Astrocyte of the cerebellum (primary cell): ENCODE results near the gene RIN1.

ENCODE experiments used
- DNase-seq: peaks from one replicate; pipeline ENCODE4 v3.0.0-alpha.2; 2011; ENCODE audit warnings: low read depth
- H3K4me3 ChIP-seq: 2 replicates; pipeline ENCODE4 v1.5.1; 2011; ENCODE audit warnings: mild to moderate bottlenecking, low read depth, low read length, moderate library complexity
- in situ Hi-C: cut with HindIII; loops from 2 replicates; pipeline ENCODE4 v1.10.0; 2017; ENCODE audit warnings: low sequenced_read_pairs
- TF ChIP-seq, protein P1 (sequence below): IDR thresholded peaks from 2 replicates; pipeline ENCODE4 v1.5.1; 2012; ENCODE audit warnings: low read length, low read depth, moderate library complexity, mild to moderate bottlenecking; ENCODE audit errors: missing control alignments

Gene RIN1

GRCh38 chr11:66327171-66328030, 8.8 kb downstream of the RIN1 start:
- DNase-seq = no peak

DNA sequence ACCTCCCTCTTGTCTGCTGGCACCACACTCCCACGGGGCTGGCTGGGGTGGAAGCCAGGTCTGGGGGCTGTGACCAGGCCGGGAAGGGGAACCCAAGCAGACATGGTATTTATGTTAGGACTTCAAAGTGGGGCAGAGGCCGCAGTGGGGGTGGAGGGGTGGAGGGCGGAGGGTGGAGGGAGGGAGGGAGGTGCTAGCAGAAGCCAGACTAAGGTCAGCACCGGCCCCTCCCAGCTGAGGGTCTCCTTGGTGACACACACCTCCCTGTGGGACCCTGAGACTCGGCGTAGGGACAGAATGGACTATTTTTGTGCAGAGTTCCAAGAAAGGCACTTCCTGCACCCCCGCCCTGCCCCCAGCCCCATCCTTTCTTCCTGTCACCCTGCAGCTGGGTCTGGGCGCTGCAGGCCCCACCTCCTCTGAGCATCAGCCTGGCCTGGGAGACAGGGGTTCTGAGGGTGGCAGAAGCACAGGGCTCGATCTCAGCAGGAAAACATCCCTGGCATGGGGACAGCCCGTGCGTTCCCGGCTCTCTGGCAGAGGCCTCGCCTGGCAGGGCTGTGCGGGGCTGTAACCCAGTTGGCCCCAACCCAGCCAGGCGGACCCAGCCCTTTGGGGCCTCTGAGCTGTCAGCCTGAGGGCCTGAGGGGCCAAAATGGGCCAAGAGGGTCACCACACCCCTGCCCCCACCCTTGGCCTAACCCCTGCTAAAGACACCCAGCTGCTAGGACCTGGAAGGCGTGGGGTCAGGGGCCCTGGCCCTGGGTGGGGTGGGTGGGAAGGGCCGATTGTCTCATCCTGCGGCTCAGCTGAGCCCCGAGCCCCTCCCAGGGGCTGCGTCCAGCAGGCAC, 9.7 kb downstream of the RIN1 start:
- DNase-seq = no peak
- in situ Hi-C loops = no loop called here
- TF ChIP-seq, protein P1, sequence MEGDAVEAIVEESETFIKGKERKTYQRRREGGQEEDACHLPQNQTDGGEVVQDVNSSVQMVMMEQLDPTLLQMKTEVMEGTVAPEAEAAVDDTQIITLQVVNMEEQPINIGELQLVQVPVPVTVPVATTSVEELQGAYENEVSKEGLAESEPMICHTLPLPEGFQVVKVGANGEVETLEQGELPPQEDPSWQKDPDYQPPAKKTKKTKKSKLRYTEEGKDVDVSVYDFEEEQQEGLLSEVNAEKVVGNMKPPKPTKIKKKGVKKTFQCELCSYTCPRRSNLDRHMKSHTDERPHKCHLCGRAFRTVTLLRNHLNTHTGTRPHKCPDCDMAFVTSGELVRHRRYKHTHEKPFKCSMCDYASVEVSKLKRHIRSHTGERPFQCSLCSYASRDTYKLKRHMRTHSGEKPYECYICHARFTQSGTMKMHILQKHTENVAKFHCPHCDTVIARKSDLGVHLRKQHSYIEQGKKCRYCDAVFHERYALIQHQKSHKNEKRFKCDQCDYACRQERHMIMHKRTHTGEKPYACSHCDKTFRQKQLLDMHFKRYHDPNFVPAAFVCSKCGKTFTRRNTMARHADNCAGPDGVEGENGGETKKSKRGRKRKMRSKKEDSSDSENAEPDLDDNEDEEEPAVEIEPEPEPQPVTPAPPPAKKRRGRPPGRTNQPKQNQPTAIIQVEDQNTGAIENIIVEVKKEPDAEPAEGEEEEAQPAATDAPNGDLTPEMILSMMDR = no peak

More at GRCh38 chr11:66327171-66328030, 8.8 kb downstream of the RIN1 start:
- H3K4me3 ChIP-seq = no peak overlapping the region
- TF ChIP-seq, protein P1 = no peak
- in situ Hi-C loops = no loop called here

DNA sequence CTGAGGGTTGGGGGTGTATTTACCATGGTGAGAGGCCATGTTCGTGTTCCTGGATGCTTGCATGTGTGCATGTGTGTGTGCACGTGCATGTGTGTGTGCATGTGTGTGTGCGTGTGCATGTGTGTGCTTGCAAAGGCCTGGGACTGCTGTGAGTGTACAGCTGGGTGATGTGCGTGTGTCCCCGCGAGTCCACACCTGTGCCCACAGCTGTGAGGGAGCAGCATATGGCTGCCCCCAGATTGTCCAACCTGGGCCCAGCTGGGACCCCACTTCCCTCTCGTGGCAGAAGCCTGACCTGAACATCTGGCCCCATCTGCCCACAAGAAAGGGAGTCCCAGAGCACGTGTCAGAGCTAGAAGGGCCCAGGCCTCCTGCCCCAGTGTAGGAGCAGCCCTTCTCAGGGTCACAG, 11.0 kb downstream of the RIN1 start:
- in situ Hi-C loops = no loop called here
- H3K4me3 ChIP-seq = no peak overlapping the region
- no peak for DNase-seq
- TF ChIP-seq, protein P1 = no peak

More for the DNA sequence above, 9.7 kb downstream of the RIN1 start:
- H3K4me3 ChIP-seq = no peak overlapping the region

DNA sequence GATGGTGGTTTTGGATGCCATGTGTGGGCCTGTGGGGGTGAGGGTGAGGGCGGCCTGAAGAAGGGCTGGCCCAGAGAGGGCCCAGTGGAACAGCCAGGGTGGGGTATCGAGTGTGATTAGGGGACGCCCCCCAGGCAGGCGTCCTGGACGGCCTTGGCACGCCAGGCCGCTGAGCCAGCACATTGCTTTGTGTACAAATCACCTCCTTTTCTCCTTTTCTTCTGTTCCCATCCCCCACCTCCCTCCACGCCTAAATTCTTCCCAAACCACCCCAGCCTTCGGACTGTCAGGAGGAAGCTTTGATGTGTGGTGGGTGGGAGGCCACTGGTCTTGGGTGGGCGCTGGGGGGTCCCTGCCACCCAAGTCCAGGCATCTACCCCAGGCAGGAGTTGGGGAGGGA, 11.6 kb downstream of the RIN1 start:
- in situ Hi-C loops = no loop called here
- H3K4me3 ChIP-seq = no peak overlapping the region
- TF ChIP-seq, protein P1 = no peak
- no peak for DNase-seq

DNA sequence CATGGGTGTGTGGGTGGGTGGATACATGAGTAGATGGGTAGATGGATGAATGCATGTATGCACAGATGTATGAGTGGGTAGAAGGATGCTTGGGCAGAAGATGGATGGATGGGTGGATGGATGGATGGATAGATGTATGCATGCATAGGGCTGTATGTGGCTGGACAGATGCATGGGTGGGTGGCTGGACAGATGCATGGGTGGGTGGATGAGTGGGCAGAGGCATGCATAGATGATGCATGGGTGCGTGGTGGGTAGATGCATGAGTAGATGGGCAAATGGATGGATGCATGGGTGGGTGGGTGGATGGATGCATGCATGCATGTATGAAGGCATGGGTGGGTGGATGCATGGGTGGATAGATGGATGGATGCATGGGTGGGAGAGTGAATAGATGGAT, 12.6 kb downstream of the RIN1 start:
- TF ChIP-seq, protein P1 = no peak
- in situ Hi-C loops = no loop called here
- no peak overlapping the region for H3K4me3 ChIP-seq
- no peak for DNase-seq

DNA sequence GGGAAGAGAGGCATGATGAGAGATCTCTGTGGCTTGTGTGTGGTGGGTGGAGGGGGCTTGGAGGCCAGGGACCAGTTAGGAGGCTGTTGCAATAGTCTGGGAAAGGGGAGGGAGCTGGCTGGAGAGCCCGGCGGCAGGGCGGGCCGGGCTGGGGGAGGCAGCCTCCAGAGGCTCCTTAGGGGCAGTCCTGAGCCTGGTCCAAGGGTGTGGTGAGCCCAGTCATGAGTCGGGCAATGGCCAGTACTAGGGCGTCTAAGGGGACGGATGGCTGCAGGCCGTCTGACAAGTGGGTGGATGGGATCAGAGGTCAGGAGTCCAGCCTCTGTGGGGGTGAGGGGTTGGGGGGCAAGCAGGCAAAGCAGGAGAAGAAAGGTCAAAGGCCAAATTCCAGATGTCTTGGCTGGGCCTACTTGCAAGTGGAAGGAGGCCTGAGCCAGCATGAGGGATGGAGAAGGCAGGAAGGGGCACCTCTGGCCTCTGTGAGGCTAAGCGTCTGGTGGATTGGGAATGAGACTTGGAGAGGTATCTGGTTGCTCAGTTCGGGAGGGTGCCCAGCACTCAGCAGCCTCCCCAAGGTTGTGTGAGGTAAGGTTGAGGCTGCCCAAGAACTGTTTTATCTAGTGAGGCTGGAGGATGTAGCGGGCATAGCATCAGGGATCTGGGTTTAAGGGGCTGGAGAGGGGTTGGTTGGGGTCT, 13.4 kb downstream of the RIN1 start:
- no peak for DNase-seq
- no peak overlapping the region for H3K4me3 ChIP-seq
- in situ Hi-C loops = no loop called here
- TF ChIP-seq, protein P1 = no peak
